ENCODE data around the gene PPP2CA. TPM values are rescaled to one million over a fixed set of nuclear protein-coding genes. Genes with fewer than 3 reads are reported as not detected.

The PPP2CA gene
- total and polyA plus RNA-seq, 2 of the 4 experiments (the other 2 are of a cell fraction) = 70.6 to 73.6 TPM

DNA sequence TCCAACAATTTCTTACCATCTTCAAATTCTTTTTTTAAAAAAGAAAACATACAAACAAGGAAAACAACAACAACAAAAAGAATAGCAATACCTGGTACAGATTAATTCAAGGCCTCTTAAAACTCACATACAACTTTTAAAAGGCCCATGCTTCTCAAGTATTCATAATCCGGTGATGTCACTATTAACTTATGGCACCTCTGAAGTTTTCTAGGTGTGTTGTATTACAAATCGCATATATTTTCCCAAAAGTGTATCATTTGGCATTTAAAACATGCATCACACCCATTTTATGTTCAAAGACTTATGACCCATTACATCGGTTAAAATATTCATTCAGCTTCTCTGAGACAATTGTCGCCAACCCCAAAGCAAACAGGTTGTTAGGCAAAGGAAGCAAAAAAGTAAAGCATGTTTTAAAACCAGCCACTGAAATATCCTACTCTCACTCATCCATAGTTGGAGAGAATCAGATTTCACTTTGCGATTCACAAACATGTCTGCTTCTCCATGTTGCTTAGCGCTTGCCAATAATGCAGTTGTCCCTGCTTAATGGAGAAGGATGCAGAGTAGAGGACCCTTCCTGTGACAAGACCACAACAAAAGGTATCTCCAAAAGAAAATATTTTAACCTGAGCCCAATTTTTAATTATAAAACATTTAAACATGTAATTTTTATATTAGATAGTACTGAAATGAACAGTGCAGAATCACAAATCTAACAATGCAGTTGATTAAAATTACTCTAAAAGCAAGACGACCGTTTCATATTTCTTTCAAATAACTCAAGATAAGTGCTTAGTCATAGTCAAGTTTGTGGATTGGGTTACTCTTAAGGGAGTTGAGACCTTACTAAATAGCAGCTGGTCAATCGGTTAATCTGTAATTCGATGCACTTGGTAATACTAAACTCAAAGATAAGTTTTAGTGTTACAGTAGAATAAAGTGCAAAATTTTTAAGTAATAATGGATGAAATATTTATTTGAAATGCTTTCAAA, 50.7 kb downstream of the PPP2CA start:
- intact Hi-C loops (cut with micrococcal nuclease) = loop anchor here (1.0 kb wide), 1 partner anchor 136 kb away; no protein-coding TSS in a partner anchor
- H3K18ac ChIP-seq (ENCODE audit: low read depth, low read length) = no peak overlapping the region
- WGBS, 2 experiments (ENCODE audit: extremely low coverage in 2 of 2, insufficient read length in 1 of 2) = no CpG with 5 or more reads among the region's 10 CpGs
- no peak overlapping the region for H2BK20ac ChIP-seq (ENCODE audit: low read depth, low read length)
- peak overlapping the region; percentile 45; the same call in 1 of the 2 replicates for H3K27ac ChIP-seq (ENCODE audit: insufficient read depth, low read length)
- H3K4me2 ChIP-seq (ENCODE audit: low read depth, low read length) = peak overlapping the region; percentile 84
- peaks cover 20% of the 10 kb centered on the region for H3K36me3 ChIP-seq (ENCODE audit: control insufficient read depth, insufficient read depth, low read length)
- ChIA-PET POLR2A (ENCODE audit: unreplicated experiment) (no interaction called here), CTCF (interaction anchor here (1.4 to 1.7 kb wide), 2 partner anchors 116 to 412 kb away, joined by 3 to 5 read pairs; no protein-coding TSS in a partner anchor)
- dilution Hi-C loops (cut with HindIII; ENCODE audit: low sequenced_read_pairs, unreplicated experiment) = no loop called here
- peaks cover 16 to 41% of the 10 kb centered on the region in 2 experiments for H3K79me1 ChIP-seq (ENCODE audit: low read depth in 1 of 2, low read length in 2 of 2)
- peak overlapping the region; percentile 90 for H2BK5ac ChIP-seq (ENCODE audit: low read depth, low read length, poor library complexity, severe bottlenecking)
- peak overlapping the region; percentile 11; the same call in 1 of the 2 replicates for H3K14ac ChIP-seq (replicated peaks; ENCODE audit: low read depth, low read length)
- peaks cover 49% of the 10 kb centered on the region for H4K20me1 ChIP-seq (ENCODE audit: insufficient read depth, low read length)
- no peak overlapping the region for H2BK15ac ChIP-seq (ENCODE audit: low read depth, low read length)
- no peak overlapping the region for H4K5ac ChIP-seq (ENCODE audit: low read depth, low read length)
- no peak overlapping the region for H2AK5ac ChIP-seq (ENCODE audit: low read depth, low read length)
- DNase-seq = peak; percentile 67
- no peak overlapping the region for H4K8ac ChIP-seq (ENCODE audit: low read depth in 2 of 2, low read length in 2 of 2)
- H2AFZ ChIP-seq (replicated peaks; ENCODE audit: low read length, poor library complexity) = no peak overlapping the region
- peak overlapping the region; percentile 92 for H3K4me3 ChIP-seq (ENCODE audit: insufficient read depth, low read depth, low read length)
- peak overlapping the region; percentile 95; the same call in 1 of the 2 replicates for H3K9ac ChIP-seq (ENCODE audit: low read depth, low read length)
- H2BK120ac ChIP-seq (ENCODE audit: low read depth, low read length) = no peak overlapping the region
- ATAC-seq (ENCODE audit: low read depth) = peak; percentile 16; the same call in 1 of the 2 replicates
- no peaks in the 10 kb centered on the region; the same call in 1 of the 2 replicates for H3K4me1 ChIP-seq (ENCODE audit: control insufficient read depth, insufficient read depth, low read length)
- in situ Hi-C loops (cut with MboI; ENCODE audit: low sequenced_read_pairs) = no loop called here
- TF ChIP-seq NFE2L2 (IDR thresholded peaks at IDR 0.05; ENCODE audit: low read depth, low read length) (peak; percentile 82), MAFK (IDR thresholded peaks at IDR 0.05; ENCODE audit: low read depth, low read length) (no peak)
- H3K23ac ChIP-seq (ENCODE audit: low read depth, low read length) = peak overlapping the region; percentile 57; the same call in 1 of the 2 replicates
- H3K4ac ChIP-seq (ENCODE audit: low read depth, low read length) = peak overlapping the region; percentile 14; the same call in 1 of the 2 replicates
- no TSS peak for BruUV-seq (replicated peaks)
- H4K91ac ChIP-seq (ENCODE audit: insufficient read depth, low read depth, low read length) = no peak overlapping the region
- H3K9me3 ChIP-seq (ENCODE audit: control insufficient read depth, insufficient read depth, low read length) = no peaks in the 10 kb centered on the region
- peaks cover 8% of the 10 kb centered on the region; the same call in 1 of the 2 replicates for H3K9me1 ChIP-seq (ENCODE audit: insufficient read depth, low read length)
- H2AK9ac ChIP-seq (replicated peaks; ENCODE audit: low read depth, low read length, poor library complexity) = no peak overlapping the region
- H3K56ac ChIP-seq (ENCODE audit: extremely low read depth, insufficient read depth, low read length) = 0 out of 2 replicates have a peak overlapping the region, but pooled peaks have one; percentile 70
- H3K27me3 ChIP-seq (ENCODE audit: control insufficient read depth, insufficient read depth, low read length) = no peaks in the 10 kb centered on the region

Measured in IMR-90 (cell line).